Measurements from ENCODE around the gene PLEKHG7.

DNA sequence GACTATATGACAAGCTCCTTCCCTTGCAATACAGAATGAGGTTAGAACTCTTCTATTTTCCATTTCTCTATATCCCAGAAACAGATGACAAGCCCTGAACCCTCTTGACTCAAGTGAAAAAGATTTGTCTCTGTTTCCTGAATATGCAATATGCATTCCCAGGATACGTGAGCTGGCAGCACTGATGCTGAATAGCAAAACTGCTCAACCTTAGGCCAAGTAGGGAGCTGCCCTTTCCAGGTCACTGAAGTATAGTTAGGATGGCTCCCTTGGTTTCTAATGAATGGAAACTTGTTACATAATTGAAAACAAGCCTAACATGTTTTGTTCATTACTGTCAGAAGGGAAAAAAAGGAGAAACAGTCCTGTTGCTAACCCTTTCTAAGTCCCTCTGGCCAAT lies 47.9 kb upstream of the PLEKHG7 start:
- no peak for TF ChIP-seq EZH2phosphoT487 (IDR thresholded peaks at IDR 0.05; ENCODE audit: insufficient read depth, low read depth)
- no peak for TF ChIP-seq EZH2 (IDR thresholded peaks at IDR 0.05; ENCODE audit: insufficient read depth, poor library complexity, severe bottlenecking)

All from GM23248 (cell line).